Measurements from ENCODE around the gene P3H2.

GRCh38 chr3:190001426-190001825, 119.3 kb downstream of the P3H2 start:
- no peak for TF ChIP-seq CTCF (IDR thresholded peaks at IDR 0.05; ENCODE audit: low read depth, low read length)
- no peak for TF ChIP-seq POLR2A (IDR thresholded peaks at IDR 0.05; ENCODE audit: extremely low read depth, insufficient read length)
- no peak for TF ChIP-seq MYC (IDR thresholded peaks at IDR 0.05; ENCODE audit: low read depth, low read length)
- no peak for TF ChIP-seq MAX (IDR thresholded peaks at IDR 0.05; ENCODE audit: low read depth, low read length)

Data from NB4 (cell line).